Glomerular visceral epithelial cell (primary cell): Measurements from ENCODE around the gene KCNE1.
A peak's percentile ranks its signal among the peaks of the same experiment; 100 is the strongest.
"Not testable (repeated sequence)": the region's sequence is repeated elsewhere in the genome, so short reads cannot be mapped to it uniquely, and the experiment has no call there.

Experiments
- DNase-seq: peaks from one replicate; pipeline ENCODE4 v3.0.0-alpha.2; 2016; ENCODE audit errors: extremely low spot score

KCNE1 gene

DNA sequence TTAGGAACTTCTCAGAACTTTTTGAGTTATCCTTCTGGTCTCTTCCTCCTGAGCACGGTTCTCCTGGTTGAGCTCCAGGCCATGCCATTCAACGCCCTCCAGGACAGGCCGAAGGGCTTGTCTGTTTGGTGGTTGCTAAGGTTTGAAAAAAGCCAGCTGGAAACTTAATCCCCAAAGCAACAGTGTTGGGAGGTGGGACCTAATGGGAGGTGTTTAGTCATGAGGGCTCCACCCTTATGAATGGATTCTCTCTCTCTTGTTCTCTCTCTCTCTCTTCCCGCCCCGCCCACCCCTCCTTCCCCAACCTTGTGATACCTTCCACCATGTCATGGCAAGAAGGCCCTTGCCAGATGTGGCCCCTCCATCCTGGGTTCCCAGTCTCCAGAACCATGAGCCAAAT is 829 bp downstream of the KCNE1 start:
- no peak for DNase-seq

DNA sequence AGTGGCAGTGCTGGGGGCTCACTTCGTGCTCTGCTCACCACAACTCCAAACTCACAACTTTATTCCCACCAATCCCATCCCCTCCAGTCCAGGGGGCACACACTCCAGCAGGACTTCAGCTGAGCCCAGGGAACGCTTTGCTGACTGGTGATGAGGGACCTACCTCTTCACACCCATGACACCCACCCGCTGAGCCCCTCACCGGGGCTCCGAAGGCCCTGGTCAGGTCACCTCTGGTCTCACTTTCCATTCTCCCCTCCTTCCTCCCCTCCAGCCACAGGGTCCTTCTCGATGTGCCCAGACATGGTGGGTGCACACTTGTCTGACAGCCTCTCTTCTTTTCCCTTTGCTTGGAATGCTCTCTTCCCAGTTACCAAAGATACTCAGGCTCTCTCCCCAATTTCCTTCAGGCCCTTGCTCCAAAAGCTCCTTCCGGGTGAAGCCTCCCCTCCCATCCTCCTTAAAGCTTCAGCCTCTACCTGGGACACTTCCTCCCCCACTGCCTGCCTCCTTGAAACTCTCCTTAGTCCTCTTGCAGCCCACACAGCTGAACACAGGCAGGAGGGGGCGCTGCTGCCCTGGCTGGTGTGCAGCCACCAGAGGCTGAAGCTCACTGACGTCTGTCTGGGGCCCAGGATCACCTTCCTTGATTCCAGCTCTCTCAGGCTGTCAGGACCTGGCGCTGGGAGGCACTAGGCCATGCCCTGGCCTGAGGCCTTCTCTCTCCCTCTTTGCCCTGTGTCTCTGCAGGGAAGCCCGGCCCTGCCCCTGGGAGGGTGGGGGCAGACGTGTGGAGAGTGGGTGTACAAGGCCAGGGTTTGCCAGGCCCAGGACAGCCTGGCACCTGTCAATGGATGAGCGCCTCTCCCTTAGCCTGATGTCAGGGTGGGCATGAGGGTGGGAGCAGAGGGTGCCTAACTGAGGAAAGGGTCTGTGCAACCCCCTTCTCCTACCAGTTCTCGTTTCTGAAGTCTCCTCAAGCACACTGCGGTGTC is 1.6 kb downstream of the KCNE1 start:
- peak; percentile 64 for DNase-seq

DNA sequence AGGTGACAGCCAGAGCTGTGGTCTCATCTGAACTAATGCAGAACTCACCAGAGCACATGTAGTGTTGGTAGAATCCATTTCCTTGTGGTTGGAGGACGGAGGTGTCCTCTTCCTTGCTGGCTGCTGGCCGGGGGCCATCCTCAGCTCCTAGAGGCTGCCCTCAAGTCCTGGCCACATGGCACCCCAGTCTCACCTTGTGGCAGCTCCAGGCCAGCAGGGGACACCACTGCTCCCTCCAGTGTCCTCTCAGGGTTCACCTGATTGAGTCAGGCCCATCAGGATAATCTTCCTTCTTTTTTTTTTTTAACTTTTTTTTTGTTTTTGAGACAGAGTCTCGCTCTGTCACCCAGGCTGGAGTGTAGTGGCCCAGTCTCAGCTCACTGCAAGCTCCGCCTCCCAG is 2.9 kb downstream of the KCNE1 start:
- DNase-seq = no peak

DNA sequence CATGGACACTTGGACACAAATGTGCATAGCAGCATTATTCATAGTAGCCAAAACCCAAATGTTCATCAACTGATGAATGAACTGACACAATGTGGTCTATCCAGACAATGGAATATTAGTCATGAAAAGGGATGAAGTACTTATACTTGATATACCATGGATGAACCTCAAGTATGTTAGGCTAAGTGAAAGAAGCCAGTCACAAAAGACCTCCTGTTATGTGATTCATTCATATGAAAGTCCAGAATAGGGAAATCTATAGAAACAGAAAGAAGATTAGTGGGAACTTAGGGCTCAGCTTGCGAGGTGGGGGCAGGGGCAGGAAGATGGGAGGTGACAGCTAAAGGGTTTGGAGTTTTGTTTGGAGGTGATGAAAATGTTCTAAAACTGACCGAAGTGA is 7.4 kb downstream of the KCNE1 start:
- DNase-seq = no peak

DNA sequence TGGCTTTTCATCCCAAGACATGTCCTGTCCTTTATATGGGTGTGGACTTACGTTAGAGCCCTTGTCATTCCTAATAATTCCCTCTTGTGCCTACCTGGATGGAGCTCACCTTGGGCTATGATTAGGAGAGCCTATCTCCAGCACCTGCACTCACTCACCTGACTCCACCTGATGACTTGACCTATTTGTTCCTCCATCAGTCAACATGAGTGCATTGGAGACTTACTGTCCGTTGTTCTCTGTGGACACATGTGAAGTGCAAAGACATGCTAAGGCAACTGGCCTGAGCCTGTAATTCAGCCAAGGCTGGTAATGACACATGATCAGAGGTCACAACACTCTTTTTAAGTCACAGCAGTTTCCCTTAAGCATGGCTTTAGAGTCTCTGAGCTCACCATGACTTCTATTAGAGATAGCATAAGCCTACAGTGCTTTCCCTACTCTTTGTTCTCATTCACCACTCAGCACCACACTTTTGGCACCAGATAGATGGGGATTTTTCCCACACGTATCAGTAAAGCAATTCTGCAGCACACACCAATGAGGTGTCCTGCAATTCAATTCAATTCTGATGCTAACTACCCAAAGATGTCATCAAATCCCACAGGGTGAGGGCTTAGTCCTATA is 9.4 kb downstream of the KCNE1 start:
- no peak for DNase-seq

DNA sequence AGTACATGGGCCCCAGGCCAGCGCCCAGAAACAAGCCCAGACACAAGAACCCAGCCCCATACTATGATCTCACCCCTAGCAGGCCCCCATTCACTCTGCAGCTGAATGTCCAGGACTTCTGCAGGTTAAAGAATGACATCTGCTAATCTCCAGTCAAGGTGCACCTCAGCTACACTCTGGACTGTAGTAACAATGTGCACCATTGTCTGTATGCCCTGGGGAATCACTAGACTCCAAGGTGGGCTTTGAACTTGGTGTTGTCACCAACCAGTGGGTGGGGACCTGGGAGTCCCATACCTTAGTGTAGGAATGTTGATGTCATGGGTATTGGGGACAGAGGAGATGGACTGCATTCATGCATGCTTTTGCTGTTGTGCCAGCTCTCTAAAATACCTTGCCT is 10.3 kb downstream of the KCNE1 start:
- DNase-seq = no peak

DNA sequence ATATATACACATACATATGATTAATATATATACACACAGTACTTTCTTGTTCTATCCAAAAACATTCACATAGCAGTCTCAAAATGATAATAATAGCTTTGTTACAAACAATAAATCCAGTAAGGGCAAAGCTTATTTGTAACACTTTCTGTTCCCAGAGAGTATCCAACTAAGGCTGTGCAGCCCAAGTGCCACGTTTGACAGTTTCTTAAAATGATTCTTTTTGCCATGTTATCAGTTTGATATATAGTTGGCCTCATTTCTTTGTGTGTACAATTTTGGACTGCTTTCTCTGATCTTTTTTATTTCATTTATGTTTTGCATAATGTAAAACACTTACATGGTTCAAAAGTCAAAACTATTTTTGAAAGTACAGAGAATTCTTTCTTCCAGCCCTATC is 11.8 kb downstream of the KCNE1 start:
- no peak for DNase-seq

DNA sequence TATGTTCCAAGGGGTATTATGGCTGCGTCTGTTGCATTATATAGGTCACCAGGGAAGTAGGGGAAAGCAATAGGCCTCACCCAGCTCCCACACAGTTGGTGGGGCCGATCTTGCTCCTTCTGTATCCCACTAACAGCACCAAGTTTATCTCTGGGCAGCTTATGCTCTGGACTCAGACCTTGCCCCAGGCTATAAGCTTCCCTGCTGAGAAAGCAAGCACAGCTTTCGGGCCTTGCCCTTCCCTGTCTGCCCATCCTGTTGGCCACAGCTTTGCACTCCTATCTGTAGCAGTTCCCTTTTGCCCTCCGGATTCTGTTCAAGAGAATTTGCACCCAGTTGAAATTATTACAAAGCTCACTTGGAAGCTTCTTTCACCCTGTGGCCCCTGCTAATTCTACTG is 12.9 kb downstream of the KCNE1 start:
- DNase-seq = no peak

DNA sequence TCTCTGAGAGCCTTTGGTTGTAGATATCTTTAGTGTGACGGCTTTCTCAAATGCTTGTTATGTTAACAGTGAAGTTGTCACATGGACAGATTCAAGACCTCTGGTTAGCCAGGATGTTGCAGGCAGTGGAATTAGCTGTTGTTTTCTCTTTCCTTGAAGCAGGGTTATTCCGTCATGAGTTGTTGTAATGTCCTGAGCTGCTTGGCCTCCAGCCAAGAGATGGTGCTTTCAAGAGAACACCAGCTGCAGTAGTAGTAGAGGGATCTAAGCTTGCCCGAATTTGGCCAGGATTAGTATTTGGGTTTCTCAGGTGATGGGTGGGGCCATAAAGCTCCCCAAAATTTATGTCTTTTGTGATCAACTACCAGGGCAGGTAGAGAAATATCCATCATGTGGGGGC is 13.4 kb downstream of the KCNE1 start:
- DNase-seq = no peak

DNA sequence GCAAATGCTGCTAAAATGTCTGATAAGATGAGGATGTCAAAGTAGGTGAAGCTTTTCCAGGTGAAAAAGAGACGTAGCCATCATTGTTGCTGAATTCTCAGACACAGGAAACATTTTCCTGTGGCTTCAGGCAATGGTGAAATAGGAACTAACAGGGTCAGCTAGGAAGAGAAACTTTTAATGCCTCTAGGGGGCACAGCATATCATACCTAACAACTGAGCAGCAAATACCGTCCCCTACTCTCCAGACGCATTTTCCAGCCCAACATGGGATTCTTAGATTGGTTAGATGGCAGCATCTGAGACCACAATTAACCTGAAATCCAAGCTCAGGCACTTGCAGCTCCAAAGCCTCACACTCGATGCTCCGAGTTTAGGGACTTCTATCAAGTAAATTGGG is 28.2 kb downstream of the KCNE1 start:
- not testable (repeated sequence) for DNase-seq

DNA sequence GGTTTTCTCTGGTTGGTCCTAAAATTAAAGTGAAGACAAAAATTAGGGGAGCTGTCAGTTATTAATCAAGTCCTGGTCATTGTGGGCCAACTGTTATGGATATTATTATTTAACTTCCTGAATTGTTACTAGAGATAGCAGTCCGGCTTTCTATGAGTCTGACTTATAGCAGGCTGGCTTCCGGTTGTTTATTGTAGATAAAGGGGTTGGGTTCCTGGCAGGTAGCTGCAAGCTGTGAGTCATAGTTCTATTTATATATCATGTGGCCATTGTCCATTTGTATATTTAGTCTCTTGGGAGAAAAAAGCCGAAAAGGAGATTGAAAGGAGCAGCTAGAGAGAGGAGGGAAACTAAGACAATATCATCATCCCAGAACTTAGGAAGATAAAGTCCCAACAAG is 28.6 kb downstream of the KCNE1 start:
- not testable (repeated sequence) for DNase-seq

DNA sequence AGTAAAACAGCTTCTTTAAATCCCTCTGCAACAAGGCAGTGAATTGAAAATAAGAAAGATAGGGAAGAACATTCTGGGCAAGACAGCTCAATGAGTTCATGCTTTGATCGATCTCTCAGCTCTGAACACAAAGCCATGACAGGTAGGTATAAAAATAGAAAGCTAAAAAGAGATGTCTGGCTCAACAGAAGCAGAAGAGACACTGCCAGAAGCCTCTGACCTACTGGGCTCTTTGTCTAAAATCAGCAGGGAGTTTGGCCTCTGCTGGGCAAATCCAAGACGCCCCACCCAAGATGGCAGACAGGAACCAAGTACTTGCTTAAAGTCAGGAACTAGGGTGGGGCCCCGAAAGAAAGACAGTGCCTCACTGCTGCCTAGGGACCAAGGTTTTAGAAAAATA is 44.7 kb downstream of the KCNE1 start:
- DNase-seq = not testable (repeated sequence)

DNA sequence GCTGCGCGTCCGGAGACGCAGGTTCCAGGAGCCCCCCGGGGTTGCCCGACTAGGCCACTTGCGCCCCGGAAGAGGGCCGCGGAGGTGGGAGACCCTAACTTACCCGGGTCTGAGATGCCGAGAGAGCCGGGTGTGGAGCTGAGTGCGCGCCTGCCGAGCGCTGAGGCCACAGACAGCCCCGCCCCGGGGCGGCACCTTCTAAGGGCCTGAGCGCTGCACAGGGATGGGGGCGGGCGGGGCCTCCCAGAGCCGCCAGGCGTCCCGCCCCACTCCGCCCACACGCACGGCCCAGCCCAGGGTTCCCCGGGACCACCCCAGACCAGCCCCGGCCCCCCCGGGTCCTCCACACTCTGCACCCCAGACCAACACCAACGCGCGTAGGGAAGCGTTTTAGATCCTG is 52.6 kb downstream of the KCNE1 start:
- not testable (repeated sequence) for DNase-seq

DNA sequence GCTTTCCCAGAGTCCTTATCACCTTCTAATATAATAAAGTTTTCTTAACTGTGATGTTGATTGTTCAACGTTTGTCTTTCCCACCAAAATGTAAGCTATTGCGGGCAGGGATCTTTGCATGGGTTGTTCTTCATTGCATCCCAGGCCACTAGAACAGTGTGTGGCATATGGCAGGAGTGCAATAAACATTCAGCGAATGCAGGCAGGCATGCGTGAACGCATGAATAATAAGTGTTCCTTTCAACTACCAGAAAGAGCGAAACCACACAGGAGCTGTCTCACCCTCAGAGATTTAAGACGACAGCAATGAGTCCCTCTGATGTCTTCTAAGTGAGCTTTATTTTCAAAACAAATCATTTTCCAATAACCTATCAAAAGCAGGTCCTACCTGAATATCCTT is 53.7 kb downstream of the KCNE1 start:
- not testable (repeated sequence) for DNase-seq

DNA sequence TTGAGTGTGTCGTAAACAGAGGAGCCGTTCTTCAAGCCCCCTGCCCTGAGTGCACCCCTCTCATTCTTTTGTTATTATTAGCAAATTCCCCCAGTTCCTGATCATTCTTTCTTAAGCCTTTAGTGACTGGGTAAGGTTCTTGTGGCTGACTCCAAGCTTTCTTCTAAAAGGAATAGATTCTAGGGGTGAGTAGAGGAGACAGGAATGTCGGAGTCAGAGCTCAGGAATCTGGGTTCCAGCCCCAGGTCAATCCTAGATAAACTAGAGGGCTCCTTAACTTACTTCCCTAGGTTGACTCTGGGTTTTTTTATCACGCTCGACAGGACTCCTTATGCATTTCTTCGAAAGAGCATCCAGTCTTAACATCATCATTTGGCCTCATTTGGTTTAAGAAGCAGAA is 55.8 kb downstream of the KCNE1 start:
- not testable (repeated sequence) for DNase-seq

DNA sequence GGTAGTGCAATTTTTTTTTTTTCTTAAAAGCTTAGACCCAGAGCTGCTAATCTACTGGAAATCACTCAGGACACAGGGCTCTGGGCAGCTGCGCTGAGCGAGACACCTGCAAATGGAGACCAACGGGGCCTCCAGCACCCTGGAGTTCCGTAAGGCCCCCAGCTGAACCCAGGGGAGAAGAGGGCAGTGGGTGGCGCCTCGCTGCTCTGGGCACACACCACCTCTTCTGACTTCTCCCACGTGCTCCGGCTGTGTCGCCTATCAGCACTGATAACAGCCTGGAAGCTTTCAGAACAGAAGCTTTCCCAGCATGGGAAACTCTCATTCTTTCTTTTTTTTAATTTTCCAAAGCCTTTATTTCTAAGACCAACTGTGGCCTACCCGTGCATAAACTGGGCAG is 56.4 kb downstream of the KCNE1 start:
- not testable (repeated sequence) for DNase-seq

DNA sequence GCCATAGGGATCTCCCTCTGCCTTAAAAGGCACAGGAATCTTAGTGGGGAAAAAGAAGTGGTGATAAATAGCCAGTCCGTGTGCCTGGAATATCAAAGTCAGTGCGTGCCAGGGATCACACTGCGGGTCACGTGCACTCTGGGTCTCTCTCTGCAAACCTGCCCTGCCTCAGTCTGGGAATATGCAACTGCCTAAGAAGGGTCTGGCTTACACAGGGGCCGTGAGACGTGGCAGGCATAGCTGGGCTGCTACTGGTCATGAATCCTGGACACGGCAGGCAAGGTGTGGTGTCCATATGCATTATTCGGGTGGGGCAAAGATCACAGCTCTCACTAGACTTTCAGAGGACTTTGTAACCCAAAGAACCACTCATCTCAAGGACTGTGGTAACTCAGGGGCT is 65.0 kb downstream of the KCNE1 start:
- not testable (repeated sequence) for DNase-seq

DNA sequence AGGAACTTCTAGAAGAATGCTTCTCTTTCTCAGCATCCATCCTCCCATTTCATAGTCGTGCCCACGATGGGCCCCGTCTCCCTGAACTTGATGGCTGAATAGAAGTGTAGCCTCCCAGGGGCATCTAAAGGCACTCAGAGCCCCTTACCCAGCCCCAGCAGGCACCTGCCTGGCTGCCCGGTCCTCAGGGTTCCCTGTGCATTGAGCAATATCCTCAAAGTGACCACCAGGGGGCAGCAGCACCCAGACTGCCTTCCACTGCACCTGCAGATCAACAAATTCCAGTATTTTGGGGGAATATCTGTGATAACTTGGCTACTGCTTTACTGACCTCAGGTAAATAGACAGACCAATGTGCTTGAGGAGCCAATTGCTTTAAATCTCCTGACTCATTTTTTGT is 68.5 kb downstream of the KCNE1 start:
- not testable (repeated sequence) for DNase-seq

DNA sequence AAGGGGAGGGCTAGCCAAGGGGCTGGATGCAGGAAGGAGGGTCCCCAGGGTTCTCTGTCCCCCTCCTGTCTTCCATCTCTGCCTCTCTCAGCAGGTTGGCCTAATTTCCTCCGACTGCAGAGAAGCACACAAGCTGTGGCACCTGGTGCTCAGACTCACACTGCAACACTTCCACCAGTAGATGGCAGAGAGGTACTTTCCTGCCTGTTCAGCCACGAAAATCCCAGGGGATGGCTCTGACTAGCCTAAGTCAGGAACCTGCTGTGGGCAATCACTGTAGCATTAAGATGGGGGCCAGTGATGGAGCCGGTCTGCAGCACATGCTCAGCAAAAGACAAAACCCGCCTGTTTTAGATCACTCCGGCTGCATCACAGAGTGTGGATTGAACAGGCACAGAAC is 82.3 kb downstream of the KCNE1 start:
- DNase-seq = not testable (repeated sequence)

DNA sequence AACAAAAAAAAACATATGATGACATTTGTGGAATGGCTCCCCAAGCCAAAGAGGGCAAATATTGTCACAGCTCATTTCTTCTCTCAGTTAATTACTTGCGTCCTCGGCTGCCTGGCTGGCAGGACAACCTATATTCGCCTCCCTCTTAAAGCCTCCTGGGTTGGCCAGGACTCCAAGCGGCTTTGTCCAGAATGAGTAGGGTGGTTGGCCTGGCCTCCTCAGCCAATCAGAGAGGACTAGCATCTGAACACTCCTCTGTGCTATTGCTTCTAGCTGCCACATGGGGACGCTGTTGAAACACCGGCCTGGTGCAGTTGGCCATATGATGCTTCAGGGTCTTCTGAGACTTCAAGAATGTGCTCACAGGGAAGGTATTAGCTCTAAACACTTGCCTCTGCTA is 83.6 kb downstream of the KCNE1 start:
- not testable (repeated sequence) for DNase-seq

DNA sequence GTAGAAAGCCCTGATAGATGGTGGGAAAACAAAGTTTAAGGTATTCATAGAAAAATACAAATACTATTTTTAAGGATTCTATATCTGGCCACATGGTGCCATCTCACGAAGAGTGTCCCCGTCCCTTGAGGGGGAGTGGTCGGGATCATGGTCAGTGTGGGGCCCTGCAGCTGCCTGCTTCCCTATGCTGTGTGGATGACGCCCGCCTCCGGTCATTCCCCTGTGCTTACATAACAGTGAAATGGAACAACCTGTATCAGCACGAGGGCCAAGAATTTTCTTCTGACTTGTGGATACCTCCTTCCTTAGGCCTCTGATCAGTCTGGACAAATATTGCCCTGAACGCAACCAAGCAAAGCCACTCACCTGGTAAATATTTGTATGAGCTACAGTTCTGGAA is 84.7 kb downstream of the KCNE1 start:
- not testable (repeated sequence) for DNase-seq

DNA sequence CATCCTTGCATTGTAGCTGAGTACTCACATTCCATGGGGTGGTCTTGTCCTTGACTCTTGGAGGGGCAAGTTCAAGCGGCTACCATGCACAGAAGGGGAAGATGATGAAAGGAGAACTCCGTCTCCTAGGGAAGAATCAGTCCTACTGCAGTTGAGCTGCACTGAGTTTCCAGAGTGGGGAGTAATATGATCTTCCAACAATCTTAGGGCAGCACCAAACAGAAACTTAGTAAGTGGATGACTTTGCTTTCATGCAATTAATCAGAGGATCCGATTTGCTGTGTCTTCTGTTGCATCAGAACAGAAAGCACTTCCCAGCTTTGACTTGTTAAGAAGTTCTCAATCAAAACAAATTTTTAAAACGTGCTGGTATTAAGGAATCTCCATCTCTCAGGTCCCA is 88.2 kb downstream of the KCNE1 start, which contains the start of gene SMIM34:
Gene SMIM34 (minus strand): TSS at position 147 of the 400 bp plus-strand sequence. CDS start 112 bp downstream, at position 35.
- not testable (repeated sequence) for DNase-seq
